Neural progenitor cell (in vitro differentiated cells): ENCODE data around the gene ING5. TPM values are rescaled to one million over a fixed set of nuclear protein-coding genes. Genes with fewer than 3 reads are reported as not detected.

Experiments used
- DNase-seq: peaks from one replicate; pipeline ENCODE4 v3.0.0-alpha.2; 2016; ENCODE audit warnings: low spot score
- H2AFZ ChIP-seq: fragments of 200-600 bp; sonication (generic); replicated peaks from 2 replicates; pipeline ENCODE4 v1.6.1; 2016; ENCODE audit warnings: antibody characterized with exemption
- H3F3A ChIP-seq: fragments of 200-600 bp; sonication (generic); 2 replicates; pipeline ENCODE4 v1.6.1; 2016; ENCODE audit warnings: antibody characterized with exemption, low read depth
- H3K27ac ChIP-seq: fragments of 200-600 bp; sonication (generic); 2 replicates; pipeline ENCODE4 v1.5.1; 2016; ENCODE audit warnings: mild to moderate bottlenecking
- H3K27me3 ChIP-seq: fragments of 200-600 bp; sonication (generic); 2 replicates; pipeline ENCODE4 v1.6.1; 2016; ENCODE audit warnings: mild to moderate bottlenecking, moderate library complexity
- H3K36me3 ChIP-seq: fragments of 200-600 bp; sonication (generic); 2 replicates; pipeline ENCODE4 v1.5.1; 2016
- H3K4me1 ChIP-seq: fragments of 200-600 bp; sonication (generic); 2 replicates; pipeline ENCODE4 v1.6.1; 2016; ENCODE audit warnings: mixed run types
- H3K4me2 ChIP-seq: fragments of 200-600 bp; sonication (generic); 2 replicates; pipeline ENCODE4 v1.6.1; 2016
- H3K4me3 ChIP-seq: fragments of 200-600 bp; sonication (generic); 2 replicates; pipeline ENCODE4 v1.5.1; 2016
- H3K79me2 ChIP-seq: fragments of 200-600 bp; sonication (generic); 2 replicates; pipeline ENCODE4 v1.6.1; 2016; ENCODE audit warnings: low read depth
- H3K9ac ChIP-seq: fragments of 200-600 bp; sonication (generic); 2 replicates; pipeline ENCODE4 v1.6.1; 2016
- H3K9me3 ChIP-seq: fragments of 200-600 bp; sonication (generic); 2 replicates; pipeline ENCODE4 v1.5.1; 2016; ENCODE audit warnings: low read depth
- H4K20me1 ChIP-seq: fragments of 200-600 bp; sonication (generic); 2 replicates; pipeline ENCODE4 v1.6.1; 2016; ENCODE audit warnings: low read depth
- H3K27ac Mint-ChIP-seq: 3 replicates; pipeline ENCODE4 v1.8.0; 2021; ENCODE audit warnings: mixed read lengths
- H3K27me3 Mint-ChIP-seq: 2 replicates; pipeline ENCODE4 v1.8.0; 2022; ENCODE audit warnings: low read depth, mild to moderate bottlenecking, inconsistent platforms, moderate library complexity, mixed read lengths; ENCODE audit not compliant: insufficient read depth
- H3K36me3 Mint-ChIP-seq: 3 replicates; pipeline ENCODE4 v1.8.0; 2021; ENCODE audit warnings: mixed read lengths
- H3K4me1 Mint-ChIP-seq: 3 replicates; pipeline ENCODE4 v1.8.0; 2021; ENCODE audit warnings: mixed read lengths
- H3K4me3 Mint-ChIP-seq: 3 replicates; pipeline ENCODE4 v1.8.0; 2021; ENCODE audit warnings: mild to moderate bottlenecking, moderate library complexity, mixed read lengths
- H3K9me3 Mint-ChIP-seq: 3 replicates; pipeline ENCODE4 v1.8.0; 2020; ENCODE audit warnings: mixed read lengths
- EZH2 ChIP-seq: fragments of 200-600 bp; sonication (generic); IDR thresholded peaks from 2 replicates; pipeline ENCODE4 v1.6.1; 2017; ENCODE audit warnings: antibody characterized with exemption, mild to moderate bottlenecking, moderate library complexity
- EZH2phosphoT487 ChIP-seq: fragments of 200-600 bp; sonication (generic); IDR thresholded peaks from 2 replicates; pipeline ENCODE4 v1.6.1; 2017; ENCODE audit warnings: antibody characterized with exemption
- total RNA-seq: library from RNA; depleted of rRNA; stranded (reverse); fragments of >200 nt; gene quantifications from 2 replicates; pipeline ENCODE4 v1.2.3, GENCODE V29; 2015; ENCODE audit warnings: low replicate concordance
- TF ChIP-seq, protein P1 (sequence below): fragments of 200-600 bp; sonication (generic); IDR thresholded peaks from 2 replicates; pipeline ENCODE4 v1.5.1; 2017; ENCODE audit warnings: antibody characterized with exemption, mild to moderate bottlenecking

Gene ING5
- total RNA-seq, 1 donor from 2014 or later = 38.2 TPM

DNA sequence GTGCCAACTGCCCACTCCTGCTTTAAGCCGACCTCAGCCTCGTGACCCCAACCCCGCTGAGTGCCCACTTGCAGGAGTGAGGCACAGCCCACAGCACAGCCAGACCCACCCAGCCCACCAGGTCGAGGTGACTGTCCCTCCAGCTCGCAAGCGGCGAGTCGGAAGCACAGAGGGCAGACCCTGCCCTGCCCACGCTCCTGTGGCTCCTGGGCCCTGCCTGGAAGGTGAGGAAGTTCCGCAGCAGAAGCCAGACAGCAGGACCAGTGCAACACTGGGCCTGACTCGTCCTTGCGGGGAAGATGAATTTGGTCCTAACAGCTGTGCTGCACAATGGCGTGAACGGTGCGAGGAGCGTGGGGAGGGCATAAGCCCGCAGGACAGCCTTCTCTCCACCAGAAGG lies 25.2 kb upstream of the ING5 start:
- TF ChIP-seq, protein P1, sequence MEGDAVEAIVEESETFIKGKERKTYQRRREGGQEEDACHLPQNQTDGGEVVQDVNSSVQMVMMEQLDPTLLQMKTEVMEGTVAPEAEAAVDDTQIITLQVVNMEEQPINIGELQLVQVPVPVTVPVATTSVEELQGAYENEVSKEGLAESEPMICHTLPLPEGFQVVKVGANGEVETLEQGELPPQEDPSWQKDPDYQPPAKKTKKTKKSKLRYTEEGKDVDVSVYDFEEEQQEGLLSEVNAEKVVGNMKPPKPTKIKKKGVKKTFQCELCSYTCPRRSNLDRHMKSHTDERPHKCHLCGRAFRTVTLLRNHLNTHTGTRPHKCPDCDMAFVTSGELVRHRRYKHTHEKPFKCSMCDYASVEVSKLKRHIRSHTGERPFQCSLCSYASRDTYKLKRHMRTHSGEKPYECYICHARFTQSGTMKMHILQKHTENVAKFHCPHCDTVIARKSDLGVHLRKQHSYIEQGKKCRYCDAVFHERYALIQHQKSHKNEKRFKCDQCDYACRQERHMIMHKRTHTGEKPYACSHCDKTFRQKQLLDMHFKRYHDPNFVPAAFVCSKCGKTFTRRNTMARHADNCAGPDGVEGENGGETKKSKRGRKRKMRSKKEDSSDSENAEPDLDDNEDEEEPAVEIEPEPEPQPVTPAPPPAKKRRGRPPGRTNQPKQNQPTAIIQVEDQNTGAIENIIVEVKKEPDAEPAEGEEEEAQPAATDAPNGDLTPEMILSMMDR = no peak
- no peak for TF ChIP-seq EZH2
- no peak for TF ChIP-seq EZH2phosphoT487
- H3K4me2 ChIP-seq = no peak overlapping the region
- H3K9me3 ChIP-seq = no peaks in the 10 kb centered on the region
- H4K20me1 ChIP-seq = no peaks in the 10 kb centered on the region
- DNase-seq = no peak
- H3K9ac ChIP-seq = no peak overlapping the region
- no peaks in the 10 kb centered on the region for H3K36me3 ChIP-seq
- Mint-ChIP-seq H3K9me3 (no peaks in the 10 kb centered on the region), H3K27me3 (peaks cover 6% of the 10 kb centered on the region), H3K4me1 (peaks cover 2% of the 10 kb centered on the region), H3K36me3 (peaks cover 19% of the 10 kb centered on the region), H3K4me3 (no peak overlapping the region), H3K27ac (no peak overlapping the region)
- no peak overlapping the region for H2AFZ ChIP-seq
- H3K4me1 ChIP-seq = no peaks in the 10 kb centered on the region
- H3K27ac ChIP-seq = no peak overlapping the region
- H3F3A ChIP-seq = peaks cover 15% of the 10 kb centered on the region
- H3K4me3 ChIP-seq = no peak overlapping the region
- no peaks in the 10 kb centered on the region for H3K79me2 ChIP-seq
- H3K27me3 ChIP-seq = no peaks in the 10 kb centered on the region

DNA sequence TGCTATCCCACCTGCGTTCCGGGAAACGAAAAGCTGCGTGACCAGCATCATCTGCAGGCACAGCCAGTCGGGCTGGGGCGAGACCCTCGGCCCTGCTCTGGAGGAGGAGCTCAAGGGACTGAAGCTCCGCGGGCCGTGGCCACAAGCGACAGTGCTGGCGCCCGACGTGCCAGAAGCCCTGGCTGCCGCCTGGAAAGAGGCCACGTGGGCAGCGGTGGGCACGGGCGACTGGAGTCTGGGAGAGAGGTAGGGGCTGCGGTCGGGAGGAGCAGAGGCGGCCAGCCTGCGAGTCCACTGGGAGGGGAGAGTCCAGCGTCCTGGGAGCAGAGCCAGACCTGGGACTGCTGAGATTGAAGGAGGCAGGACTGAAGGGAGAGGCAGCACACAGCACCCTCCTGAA lies 24.4 kb upstream of the ING5 start:
- H3K36me3 Mint-ChIP-seq = peaks cover 23% of the 10 kb centered on the region
- DNase-seq = no peak
- no peak for TF ChIP-seq EZH2
- TF ChIP-seq, protein P1 = no peak
- TF ChIP-seq EZH2phosphoT487 = no peak
- Histone ChIP-seq H3K9ac (no peak overlapping the region), H3K27me3 (no peaks in the 10 kb centered on the region), H3K27ac (no peak overlapping the region), H3F3A (peaks cover 15% of the 10 kb centered on the region), H3K4me2 (no peak overlapping the region), H3K9me3 (no peaks in the 10 kb centered on the region), H3K4me1 (no peaks in the 10 kb centered on the region), H3K36me3 (no peaks in the 10 kb centered on the region), H3K79me2 (peaks cover 6% of the 10 kb centered on the region), H3K4me3 (no peak overlapping the region), H4K20me1 (no peaks in the 10 kb centered on the region), H2AFZ (no peak overlapping the region)
- no peak overlapping the region for H3K4me3 Mint-ChIP-seq
- no peak overlapping the region for H3K27ac Mint-ChIP-seq
- peaks cover 6% of the 10 kb centered on the region for H3K27me3 Mint-ChIP-seq
- peaks cover 2% of the 10 kb centered on the region for H3K4me1 Mint-ChIP-seq
- H3K9me3 Mint-ChIP-seq = no peaks in the 10 kb centered on the region

DNA sequence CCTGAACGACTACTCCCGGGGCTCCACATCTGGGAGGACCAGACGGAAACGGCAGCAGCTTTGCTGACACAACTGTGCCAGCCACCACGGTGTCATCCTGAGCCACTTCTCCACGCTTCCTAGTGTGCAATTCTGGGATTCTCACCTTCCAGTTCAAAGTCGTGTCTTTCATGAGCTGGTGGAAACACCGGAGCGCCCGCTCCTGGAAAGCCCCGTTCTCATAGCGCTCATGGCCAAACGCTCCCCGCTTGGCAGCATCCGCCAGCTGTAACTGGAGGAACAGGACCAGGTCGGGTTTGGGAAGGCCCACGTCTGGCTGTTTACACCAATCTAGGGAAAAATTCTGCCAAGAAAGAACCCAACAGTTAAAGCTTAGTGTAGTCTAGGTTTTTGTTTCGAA lies 23.5 kb upstream of the ING5 start:
- H3K36me3 Mint-ChIP-seq = peaks cover 29% of the 10 kb centered on the region
- no peaks in the 10 kb centered on the region for H3K4me1 ChIP-seq

More for the DNA sequence above, 23.5 kb upstream of the ING5 start:
- Histone ChIP-seq H3K9me3 (no peaks in the 10 kb centered on the region), H3K36me3 (peaks cover 1% of the 10 kb centered on the region), H2AFZ (no peak overlapping the region), H3K4me3 (no peak overlapping the region), H3K9ac (no peak overlapping the region), H3K27ac (no peak overlapping the region), H4K20me1 (no peaks in the 10 kb centered on the region), H3K27me3 (no peaks in the 10 kb centered on the region), H3F3A (peaks cover 15% of the 10 kb centered on the region), H3K4me2 (no peak overlapping the region), H3K79me2 (peaks cover 16% of the 10 kb centered on the region)
- Mint-ChIP-seq H3K4me1 (peaks cover 2% of the 10 kb centered on the region), H3K27me3 (peaks cover 6% of the 10 kb centered on the region), H3K9me3 (no peaks in the 10 kb centered on the region), H3K4me3 (no peak overlapping the region), H3K27ac (no peak overlapping the region)
- TF ChIP-seq, protein P1 = no peak
- TF ChIP-seq EZH2 = no peak
- TF ChIP-seq EZH2phosphoT487 = no peak
- DNase-seq = no peak
